WERI-Rb-1 (cell line): ENCODE data around the gene TGM3.

Experiments
- DNase-seq: peaks from one replicate; pipeline ENCODE4 v3.0.0-alpha.2; 2020
- H3K27ac ChIP-seq: fragments of 250-450 bp; sonication (Bioruptor Pico); 2 replicates; pipeline ENCODE4 v1.5.1; 2020; ENCODE audit warnings: mild to moderate bottlenecking, moderate library complexity
- H3K27me3 ChIP-seq: fragments of 250-450 bp; sonication (Bioruptor Pico); 2 replicates; pipeline ENCODE4 v1.5.1; 2021; ENCODE audit warnings: mild to moderate bottlenecking, low read depth, moderate library complexity; ENCODE audit not compliant: insufficient read depth, severe bottlenecking
- H3K36me3 ChIP-seq: fragments of 250-450 bp; sonication (Bioruptor Pico); 2 replicates; pipeline ENCODE4 v1.5.1; 2020; ENCODE audit warnings: mild to moderate bottlenecking, moderate library complexity
- H3K4me3 ChIP-seq: 2 replicates; pipeline ENCODE4 v1.5.1; 2011; ENCODE audit warnings: low read depth, mild to moderate bottlenecking, control low read depth, low read length
- H3K9me3 ChIP-seq: fragments of 250-450 bp; sonication (Bioruptor Pico); 2 replicates; pipeline ENCODE4 v1.5.1; 2021; ENCODE audit warnings: mild to moderate bottlenecking, moderate library complexity; ENCODE audit not compliant: severe bottlenecking
- CTCF ChIP-seq: IDR thresholded peaks from 2 replicates; pipeline ENCODE4 v1.5.1; 2011; ENCODE audit warnings: low read depth, mild to moderate bottlenecking, control low read depth, inconsistent platforms, low read length

The TGM3 gene

DNA sequence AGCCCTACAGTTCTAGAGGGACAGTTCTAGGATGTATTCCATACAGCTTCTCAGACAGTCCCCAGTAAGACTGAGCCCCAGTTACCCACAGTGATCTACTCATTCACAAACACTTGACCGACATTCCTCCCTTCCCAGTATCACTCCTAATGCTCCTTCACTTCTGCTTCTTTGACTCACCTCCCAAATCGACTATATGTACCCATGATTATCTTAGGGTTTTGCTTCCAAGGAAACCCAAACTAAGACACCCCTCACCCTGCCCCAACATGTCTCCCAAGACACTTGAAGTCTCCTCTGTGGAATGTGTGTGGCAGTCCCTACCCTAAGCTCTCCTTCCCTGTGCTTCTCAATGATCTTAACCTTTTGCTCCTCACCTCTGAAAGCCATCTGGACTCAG, 61.3 kb downstream of the TGM3 start:
- Histone ChIP-seq H3K27ac (no peak overlapping the region), H3K27me3 (peaks cover 2% of the 10 kb centered on the region), H3K4me3 (no peak overlapping the region), H3K36me3 (no peaks in the 10 kb centered on the region), H3K9me3 (peaks cover 5% of the 10 kb centered on the region)
- no peak for TF ChIP-seq CTCF
- DNase-seq = no peak

DNA sequence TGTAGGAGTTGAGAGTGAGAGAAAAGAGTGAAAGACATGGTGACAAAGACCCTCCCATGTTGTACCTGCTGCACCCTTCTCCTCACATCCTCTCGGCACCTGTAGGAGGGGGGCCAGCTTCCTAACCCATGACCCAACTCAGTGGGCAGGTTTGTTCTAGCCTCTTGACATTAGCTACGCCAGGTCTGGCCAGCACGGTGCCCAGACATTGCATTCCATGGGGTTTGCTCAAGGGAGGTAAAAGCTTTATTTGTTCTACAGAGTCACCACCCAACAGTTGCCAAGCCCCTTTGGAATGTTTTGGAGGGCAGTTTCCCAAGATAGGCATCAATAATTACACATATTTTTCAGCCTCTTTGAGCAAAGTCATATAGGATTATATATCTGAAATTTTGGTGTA, 62.2 kb downstream of the TGM3 start:
- no peak for TF ChIP-seq CTCF
- Histone ChIP-seq H3K27me3 (peaks cover 2% of the 10 kb centered on the region), H3K27ac (no peak overlapping the region), H3K9me3 (peaks cover 5% of the 10 kb centered on the region), H3K36me3 (no peaks in the 10 kb centered on the region), H3K4me3 (no peak overlapping the region)
- no peak for DNase-seq

DNA sequence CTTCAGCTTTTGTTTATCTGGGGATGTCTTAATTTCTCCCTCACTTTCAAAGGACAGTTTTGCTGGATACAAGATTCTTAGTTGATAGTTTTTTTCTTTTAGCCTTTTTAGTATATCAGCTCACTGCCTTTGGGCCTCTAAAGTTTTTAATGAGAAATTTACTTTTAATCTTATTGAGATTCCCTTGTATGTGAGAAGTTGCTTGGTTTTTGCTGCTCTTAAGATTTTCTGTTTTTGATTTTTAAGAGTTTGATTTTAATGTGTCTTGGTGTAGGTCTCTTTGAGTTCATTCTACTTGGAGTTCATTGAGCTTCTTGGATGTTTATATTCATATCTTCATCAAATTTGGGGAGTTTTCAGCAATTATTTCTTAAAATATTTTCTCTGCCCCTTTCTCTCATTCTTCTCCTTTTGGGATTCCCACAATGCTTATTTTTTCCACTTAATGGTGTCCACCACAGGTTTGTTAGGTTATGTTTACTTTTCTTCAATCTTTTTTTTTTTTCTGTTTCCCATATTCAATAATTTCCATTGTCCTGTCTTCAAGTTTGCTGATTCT, 65.3 kb downstream of the TGM3 start:
- peaks cover 5% of the 10 kb centered on the region for H3K27me3 ChIP-seq
- no peak for TF ChIP-seq CTCF
- H3K27ac ChIP-seq = no peak overlapping the region
- peaks cover 5% of the 10 kb centered on the region for H3K9me3 ChIP-seq
- H3K36me3 ChIP-seq = no peaks in the 10 kb centered on the region
- no peak for DNase-seq
- no peak overlapping the region for H3K4me3 ChIP-seq

DNA sequence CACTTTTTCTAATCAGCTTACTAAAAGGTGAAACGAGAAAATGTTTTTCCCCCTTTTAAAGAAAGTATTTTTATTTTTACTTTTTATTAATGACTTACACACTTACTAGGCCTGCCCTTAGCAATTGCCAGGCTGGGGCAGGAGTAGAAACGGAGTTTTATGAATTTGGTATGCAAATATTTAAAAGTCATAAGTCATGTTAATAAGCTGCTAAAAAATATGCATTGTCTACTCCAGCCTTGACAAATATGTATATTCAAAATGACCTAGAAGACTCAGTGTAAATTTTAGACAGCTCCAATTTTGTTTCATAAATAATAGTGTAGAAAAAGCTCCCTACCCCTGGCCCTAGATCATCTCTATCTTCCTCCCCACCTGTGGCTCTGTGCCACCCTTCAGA, 67.4 kb downstream of the TGM3 start:
- TF ChIP-seq CTCF = no peak
- H3K36me3 ChIP-seq = no peaks in the 10 kb centered on the region
- H3K27ac ChIP-seq = no peak overlapping the region
- peaks cover 8% of the 10 kb centered on the region for H3K27me3 ChIP-seq
- no peak overlapping the region for H3K4me3 ChIP-seq
- DNase-seq = no peak
- H3K9me3 ChIP-seq = peaks cover 5% of the 10 kb centered on the region

DNA sequence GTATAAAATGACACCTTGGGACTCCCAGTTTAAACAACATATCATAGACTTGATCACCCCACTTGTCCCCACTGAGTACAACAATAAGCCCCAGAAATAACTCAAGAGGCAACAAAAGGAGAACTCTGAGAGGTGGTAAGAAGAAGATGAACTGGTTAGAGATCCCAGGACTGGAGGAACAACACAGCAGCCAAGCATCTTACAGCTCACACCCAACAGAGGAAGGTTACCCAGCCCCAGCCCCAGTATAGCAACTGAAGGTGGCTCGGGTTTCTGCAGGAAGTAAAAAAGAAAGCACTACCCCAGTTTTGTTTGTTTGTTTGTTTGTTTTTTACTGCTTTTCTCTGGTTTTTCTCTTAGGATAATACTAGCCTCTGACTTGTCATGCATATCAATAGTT, 67.8 kb downstream of the TGM3 start:
- peaks cover 8% of the 10 kb centered on the region for H3K27me3 ChIP-seq
- no peak for DNase-seq
- no peaks in the 10 kb centered on the region for H3K36me3 ChIP-seq
- H3K27ac ChIP-seq = no peak overlapping the region
- H3K4me3 ChIP-seq = no peak overlapping the region
- TF ChIP-seq CTCF = no peak
- H3K9me3 ChIP-seq = peaks cover 5% of the 10 kb centered on the region

- no peak for DNase-seq
- TF ChIP-seq CTCF = no peak
- peaks cover 7% of the 10 kb centered on the region for H3K9me3 ChIP-seq
- no peaks in the 10 kb centered on the region for H3K36me3 ChIP-seq
- H3K27me3 ChIP-seq = peaks cover 8% of the 10 kb centered on the region
- H3K4me3 ChIP-seq = no peak overlapping the region
- no peak overlapping the region for H3K27ac ChIP-seq
Observed at GRCh38 chr20:2364044-2364443, 68.2 kb downstream of the TGM3 start.
